GM19468 (cell line): ENCODE data around the gene PRTN3.

Experiments
- ATAC-seq: cut with Tn5 transposase; IDR thresholded peaks from one replicate; pipeline ENCODE4 v1.9.1; 2021; ENCODE audit warnings: mild to moderate bottlenecking, moderate library complexity, moderate number of reproducible peaks; ENCODE audit not compliant: unreplicated experiment; ENCODE audit errors: extremely low read depth

The PRTN3 gene

GRCh38 chr19:861141-861755 is 20.4 kb downstream of the PRTN3 start:
- no peak for ATAC-seq

- ATAC-seq, result no peak
Observed at GRCh38 chr19:861756-862580, 21.2 kb downstream of the PRTN3 start.

DNA sequence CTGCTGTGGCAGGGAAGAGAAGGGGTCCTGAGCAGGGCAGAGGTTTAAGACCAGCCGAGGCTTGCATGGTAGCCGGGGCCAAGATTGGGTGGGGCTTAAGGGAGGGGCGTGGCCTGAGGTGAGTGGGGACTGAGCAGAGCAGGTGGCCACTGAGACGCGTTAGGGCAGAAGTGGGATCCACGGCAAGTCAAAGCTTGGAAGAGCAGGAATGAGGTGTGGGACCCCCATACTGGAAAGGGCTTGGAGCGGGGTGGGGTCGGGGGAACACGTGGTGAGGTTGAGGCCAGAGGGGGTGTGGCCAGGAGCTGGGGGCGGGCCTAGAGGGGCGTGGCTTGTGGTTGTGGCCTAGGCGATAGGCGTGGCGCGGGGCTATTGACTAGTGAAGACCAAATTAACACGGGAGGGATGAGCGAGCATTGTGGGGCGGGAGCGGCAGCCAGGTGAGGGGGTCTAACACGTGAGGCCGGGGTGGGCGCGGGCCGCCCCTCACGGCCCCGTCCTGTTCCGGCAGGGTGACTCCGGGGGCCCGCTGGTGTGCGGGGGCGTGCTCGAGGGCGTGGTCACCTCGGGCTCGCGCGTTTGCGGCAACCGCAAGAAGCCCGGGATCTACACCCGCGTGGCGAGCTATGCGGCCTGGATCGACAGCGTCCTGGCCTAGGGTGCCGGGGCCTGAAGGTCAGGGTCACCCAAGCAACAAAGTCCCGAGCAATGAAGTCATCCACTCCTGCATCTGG is 21.9 kb downstream of the PRTN3 start:
- ATAC-seq, result no peak

DNA sequence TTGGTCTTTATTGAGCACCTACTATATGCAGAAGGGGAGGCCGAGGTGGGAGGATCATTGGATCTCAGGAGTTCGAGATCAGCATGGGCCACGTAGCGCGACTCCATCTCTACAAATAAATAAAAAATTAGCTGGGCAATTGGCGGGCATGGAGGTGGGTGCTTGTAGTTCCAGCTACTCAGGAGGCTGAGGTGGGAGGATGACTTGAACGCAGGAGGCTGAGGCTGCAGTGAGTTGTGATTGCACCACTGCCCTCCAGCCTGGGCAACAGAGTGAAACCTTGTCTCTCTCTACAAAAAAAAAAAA is 22.5 kb downstream of the PRTN3 start:
- ATAC-seq, result no peak

- ATAC-seq, result no peak
Observed at GRCh38 chr19:866769-867300, 26.0 kb downstream of the PRTN3 start.

DNA sequence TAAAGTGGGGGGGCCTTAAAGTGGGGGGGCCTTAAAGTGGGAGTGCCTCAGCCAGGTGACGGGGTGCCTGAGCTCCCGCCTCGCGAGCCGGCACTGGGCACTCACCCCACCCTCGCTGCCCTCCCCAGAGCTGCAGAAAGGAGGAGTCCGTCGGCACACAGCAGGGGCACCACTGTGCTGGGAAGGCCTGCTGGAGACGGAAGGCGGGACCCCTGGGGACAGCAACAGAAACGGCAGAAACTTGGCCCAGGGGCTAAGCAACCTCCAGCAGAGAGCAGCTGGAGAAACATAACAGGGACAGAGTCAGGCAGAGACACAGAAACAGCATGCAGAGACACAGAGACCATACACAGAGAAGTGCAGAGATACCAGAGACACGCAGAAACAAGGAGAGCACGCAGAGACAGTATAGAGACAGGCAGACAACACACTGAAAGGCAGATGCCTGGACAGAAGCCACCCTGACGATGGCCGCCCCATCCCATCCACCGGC is 26.5 kb downstream of the PRTN3 start:
- no peak for ATAC-seq

GRCh38 chr19:867855-868457 is 27.2 kb downstream of the PRTN3 start:
- ATAC-seq, result no peak

- ATAC-seq, result no peak
Observed at GRCh38 chr19:868458-869244, 27.9 kb downstream of the PRTN3 start.

- ATAC-seq, result no peak
Observed at GRCh38 chr19:869245-870177, 28.7 kb downstream of the PRTN3 start.

GRCh38 chr19:870314-870713 is 29.5 kb downstream of the PRTN3 start:
- no peak for ATAC-seq

DNA sequence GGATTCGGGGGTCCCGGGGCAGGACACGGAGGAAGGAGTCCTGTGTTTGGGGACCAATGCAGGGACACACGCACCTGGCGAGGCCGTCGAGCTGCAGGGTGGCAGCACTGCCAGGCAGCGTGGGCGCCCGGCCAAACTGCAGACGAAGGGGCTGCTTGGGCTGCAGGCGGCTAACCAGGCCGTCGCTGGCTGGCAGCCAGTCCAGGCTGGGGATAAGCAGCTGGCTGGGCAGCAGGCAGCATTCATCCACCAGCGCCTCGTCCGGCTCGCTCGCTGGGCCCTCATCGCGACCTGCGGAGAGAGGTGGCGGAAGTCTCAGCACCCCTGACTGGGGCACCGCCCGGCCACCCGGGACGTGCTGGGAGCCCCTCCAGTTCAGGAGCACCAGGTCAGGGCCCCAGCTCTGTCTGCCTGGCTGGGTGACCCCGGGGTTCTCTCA is 30.2 kb downstream of the PRTN3 start:
- no peak for ATAC-seq

GRCh38 chr19:871446-872265 is 30.9 kb downstream of the PRTN3 start:
- ATAC-seq, result no peak

GRCh38 chr19:872266-872951 is 31.6 kb downstream of the PRTN3 start:
- ATAC-seq, result no peak

DNA sequence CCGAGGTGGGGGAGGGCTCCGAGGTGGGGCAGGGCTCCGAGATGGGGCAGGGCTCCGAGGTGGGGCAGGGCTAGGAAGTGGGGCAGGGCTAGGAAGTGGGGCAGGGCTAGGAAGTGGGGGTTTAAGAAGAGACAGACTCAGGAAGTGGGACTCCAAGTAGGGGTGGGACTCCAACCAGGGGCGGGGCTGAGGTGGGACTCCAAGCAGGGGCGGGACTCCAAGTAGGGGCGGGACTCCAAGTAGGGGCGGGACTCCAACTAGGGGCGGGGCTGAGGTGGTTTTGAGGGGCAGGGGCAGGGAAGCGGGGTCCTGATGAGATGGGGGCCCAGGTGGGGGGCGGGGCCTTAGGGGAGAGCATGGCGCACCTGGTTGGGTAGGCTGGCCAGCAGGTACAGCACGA is 32.3 kb downstream of the PRTN3 start:
- ATAC-seq, result no peak

GRCh38 chr19:873561-874041 is 32.8 kb downstream of the PRTN3 start:
- ATAC-seq, result no peak

DNA sequence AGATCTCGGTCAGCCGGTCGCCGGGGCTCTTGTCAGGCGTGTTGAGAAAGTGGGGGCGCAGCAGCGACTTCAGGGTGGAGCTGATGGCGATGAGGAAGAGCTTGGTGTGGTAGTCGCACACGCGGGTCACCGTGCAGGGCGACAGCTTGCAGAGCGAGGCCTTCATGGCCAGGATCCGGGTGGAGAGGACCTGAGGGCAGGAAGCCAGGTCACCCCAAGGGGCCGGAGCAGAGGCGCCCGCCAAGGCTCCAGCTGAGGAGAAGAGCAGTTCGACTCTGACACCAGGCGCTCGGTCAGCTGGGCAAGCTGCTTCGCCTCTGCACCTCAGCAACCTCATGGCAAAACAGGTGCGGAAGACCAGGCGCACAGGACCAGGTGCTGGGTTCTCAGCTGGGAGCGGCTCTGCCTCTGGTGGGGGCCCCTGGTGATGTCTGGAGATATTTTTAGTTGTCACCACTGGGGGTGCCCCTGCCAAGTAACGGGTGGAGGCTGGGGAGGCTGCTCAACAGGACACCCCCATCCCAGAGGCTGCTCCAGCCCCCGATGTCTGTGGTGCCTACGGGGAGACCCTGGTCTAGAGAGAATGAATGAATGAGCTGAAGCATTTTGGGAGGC is 34.6 kb downstream of the PRTN3 start:
- ATAC-seq, result no peak

GRCh38 chr19:876089-876488 is 35.3 kb downstream of the PRTN3 start:
- ATAC-seq, result no peak
